Ectodermal cell (in vitro differentiated cells): ENCODE measurements around the gene DOK3.
"Not testable (repeated sequence)": the region's sequence is repeated elsewhere in the genome, so short reads cannot be mapped to it uniquely, and the experiment has no call there.

Source experiments
- H3K27ac ChIP-seq: 2 replicates; pipeline ENCODE4 v1.7.0; 2013; ENCODE audit warnings: mild to moderate bottlenecking, low read depth, low read length; ENCODE audit not compliant: insufficient read depth, poor library complexity, severe bottlenecking
- H3K27me3 ChIP-seq: 2 replicates; pipeline ENCODE4 v1.7.0; 2013; ENCODE audit warnings: mild to moderate bottlenecking, low read length; ENCODE audit not compliant: insufficient read depth, control insufficient read depth, poor library complexity, severe bottlenecking
- H3K36me3 ChIP-seq: one replicate; pipeline ENCODE4 v1.7.0; 2013; ENCODE audit warnings: low read length; ENCODE audit not compliant: control insufficient read depth, insufficient read depth
- H3K4me1 ChIP-seq: one replicate; pipeline ENCODE4 v1.7.0; 2013; ENCODE audit warnings: low read length; ENCODE audit not compliant: control insufficient read depth, insufficient read depth
- H3K4me3 ChIP-seq: 2 replicates; pipeline ENCODE4 v1.7.0; 2013; ENCODE audit warnings: low read depth, low read length, control low read depth; ENCODE audit not compliant: insufficient read depth
- H3K9me3 ChIP-seq: 2 replicates; pipeline ENCODE4 v1.7.0; 2013; ENCODE audit warnings: mild to moderate bottlenecking, low read length, moderate library complexity; ENCODE audit not compliant: control insufficient read depth
- WGBS, 2 experiments: methylation state at CpG; one replicate each; pipeline ENCODE4 v1.1.7; 2013; ENCODE audit warnings: missing lambda C conversion rate in 2 of 2; 5-methylcytosine and 5-hydroxymethylcytosine counted together

Gene DOK3

GRCh38 chr5:177536386-177536785 is 26.8 kb upstream of the DOK3 start:
- Histone ChIP-seq H3K9me3 (no peaks in the 10 kb centered on the region), H3K4me1 (no peaks in the 10 kb centered on the region), H3K27me3 (no peaks in the 10 kb centered on the region), H3K36me3 (peaks cover 30% of the 10 kb centered on the region), H3K4me3 (no peak overlapping the region), H3K27ac (no peak overlapping the region)
- 93 to 96% methylated on average over 10 of the region's 10 CpGs for WGBS, 2 experiments

GRCh38 chr5:177535125-177535524 is 25.5 kb upstream of the DOK3 start:
- H3K36me3 ChIP-seq: peaks cover 36% of the 10 kb centered on the region
- 93 to 97% methylated on average over 7 of the region's 7 CpGs for WGBS, 2 experiments

GRCh38 chr5:177534433-177534832 is 24.8 kb upstream of the DOK3 start:
- H3K4me3 ChIP-seq, H3K27me3 ChIP-seq, H3K4me1 ChIP-seq, H3K27ac ChIP-seq, H3K9me3 ChIP-seq: not testable (repeated sequence)
- WGBS, 2 experiments: 95 to 96% methylated on average over 7 of the region's 7 CpGs
- peaks cover 42% of the 10 kb centered on the region for H3K36me3 ChIP-seq

More at GRCh38 chr5:177535125-177535524, 25.5 kb upstream of the DOK3 start:
- Histone ChIP-seq H3K4me1 (no peaks in the 10 kb centered on the region), H3K27me3 (no peaks in the 10 kb centered on the region), H3K4me3 (no peak overlapping the region), H3K9me3 (no peaks in the 10 kb centered on the region), H3K27ac (no peak overlapping the region)

- 94 to 95% methylated on average over 27 of the region's 27 CpGs for WGBS, 2 experiments
- no peaks in the 10 kb centered on the region for H3K4me1 ChIP-seq
- H3K4me3 ChIP-seq: no peak overlapping the region
- H3K9me3 ChIP-seq: no peaks in the 10 kb centered on the region
- H3K27ac ChIP-seq: no peak overlapping the region
- H3K36me3 ChIP-seq: peaks cover 31% of the 10 kb centered on the region
- H3K27me3 ChIP-seq: no peaks in the 10 kb centered on the region
Measured at GRCh38 chr5:177531209-177531940, 21.7 kb upstream of the DOK3 start.

GRCh38 chr5:177530638-177531037 is 21.0 kb upstream of the DOK3 start:
- Histone ChIP-seq H3K9me3 (no peaks in the 10 kb centered on the region), H3K4me3 (no peak overlapping the region), H3K27ac (no peak overlapping the region), H3K27me3 (no peaks in the 10 kb centered on the region), H3K36me3 (peaks cover 28% of the 10 kb centered on the region), H3K4me1 (no peaks in the 10 kb centered on the region)
- 90 to 93% methylated on average over 3 of the region's 3 CpGs for WGBS, 2 experiments

GRCh38 chr5:177529247-177530203 is 19.9 kb upstream of the DOK3 start:
- WGBS, 2 experiments: 95% methylated on average over 12 of the region's 12 CpGs
- H3K36me3 ChIP-seq: peaks cover 33% of the 10 kb centered on the region

GRCh38 chr5:177528631-177529030 is 19.0 kb upstream of the DOK3 start:
- Histone ChIP-seq H3K27me3 (no peaks in the 10 kb centered on the region), H3K4me1 (no peaks in the 10 kb centered on the region), H3K4me3 (no peak overlapping the region), H3K36me3 (peaks cover 42% of the 10 kb centered on the region), H3K27ac (no peak overlapping the region), H3K9me3 (no peaks in the 10 kb centered on the region)
- 97% methylated on average over 10 of the region's 10 CpGs for WGBS, 2 experiments

More at GRCh38 chr5:177529247-177530203, 19.9 kb upstream of the DOK3 start:
- Histone ChIP-seq H3K27me3 (no peaks in the 10 kb centered on the region), H3K4me1 (no peaks in the 10 kb centered on the region), H3K27ac (no peak overlapping the region), H3K4me3 (no peak overlapping the region), H3K9me3 (no peaks in the 10 kb centered on the region)

- Histone ChIP-seq H3K9me3 (no peaks in the 10 kb centered on the region), H3K27me3 (no peaks in the 10 kb centered on the region), H3K4me3 (no peak overlapping the region), H3K36me3 (peaks cover 46% of the 10 kb centered on the region), H3K4me1 (no peaks in the 10 kb centered on the region), H3K27ac (no peak overlapping the region)
- WGBS, 2 experiments: 95 to 96% methylated on average over 8 of the region's 8 CpGs
Measured at GRCh38 chr5:177527595-177527994, 18.0 kb upstream of the DOK3 start.

- H3K27me3 ChIP-seq: no peaks in the 10 kb centered on the region
- H3K27ac ChIP-seq: no peak overlapping the region
- WGBS, 2 experiments: 97 to 98% methylated on average over 6 of the region's 6 CpGs
- no peaks in the 10 kb centered on the region for H3K4me1 ChIP-seq
- peaks cover 47% of the 10 kb centered on the region for H3K36me3 ChIP-seq
- no peaks in the 10 kb centered on the region for H3K9me3 ChIP-seq
- no peak overlapping the region for H3K4me3 ChIP-seq
Measured at GRCh38 chr5:177526791-177527190, 17.2 kb upstream of the DOK3 start.

GRCh38 chr5:177526191-177526590 is 16.6 kb upstream of the DOK3 start:
- Histone ChIP-seq H3K4me3 (no peak overlapping the region), H3K9me3 (no peaks in the 10 kb centered on the region), H3K36me3 (peaks cover 52% of the 10 kb centered on the region), H3K27me3 (no peaks in the 10 kb centered on the region), H3K27ac (no peak overlapping the region), H3K4me1 (no peaks in the 10 kb centered on the region)
- WGBS, 2 experiments: 96 to 99% methylated on average over 4 of the region's 4 CpGs
